Peyer's patch (tissue), 4 donors: ENCODE results near the gene CD81. TPM values are rescaled to one million over a fixed set of nuclear protein-coding genes. Genes with fewer than 3 reads are reported as not detected.
"Not testable (repeated sequence)": the region's sequence is repeated elsewhere in the genome, so short reads cannot be mapped to it uniquely, and the experiment has no call there.

Source experiments
- DNase-seq, 3 donors: peaks; one replicate each; pipeline ENCODE4 v3.0.0-alpha.2; 2017 to 2019
- H3K27ac ChIP-seq, 4 donors: fragments of 200-600 bp; sonication (generic); one replicate each; pipeline ENCODE4 v1.5.1; 2016 to 2019
- H3K27me3 ChIP-seq, 2 donors: fragments of 200-600 bp; sonication (generic); one replicate each; pipeline ENCODE4 v1.5.1; 2019
- H3K36me3 ChIP-seq, 3 donors: fragments of 200-600 bp; sonication (generic); one replicate each; pipeline ENCODE4 v1.5.1; 2016 to 2019
- H3K4me1 ChIP-seq, 4 donors: fragments of 200-600 bp; sonication (generic); one replicate each; pipeline ENCODE4 v1.5.1; 2016 to 2019
- H3K4me3 ChIP-seq, 4 donors: fragments of 200-600 bp; sonication (generic); 1 replicate in 3 of 4; 2 replicates in 1 of 4; pipeline ENCODE4 v1.5.1; 2016 to 2019; ENCODE audit warnings: mild to moderate bottlenecking in 1 of 4
- H3K9me3 ChIP-seq, 4 donors: fragments of 200-600 bp; sonication (generic); one replicate each; pipeline ENCODE4 v1.5.1; 2016 to 2019; ENCODE audit warnings: mild to moderate bottlenecking in 1 of 4
- POLR2A ChIP-seq, 2 donors: fragments of 450-650 bp; IDR thresholded peaks; one replicate each; pipeline ENCODE4 v1.5.1; 2017; ENCODE audit warnings: antibody characterized with exemption in 2 of 2, mild to moderate bottlenecking in 2 of 2, moderate library complexity in 2 of 2
- total RNA-seq, 4 donors: library from RNA; depleted of rRNA; stranded (reverse); fragments of >200 nt; gene quantifications; one replicate each; pipeline ENCODE4 v1.1.0, GENCODE V29; 2016
- TF ChIP-seq, protein P1 (sequence below), 6 experiments: fragments of 450-650 bp in 4 of 6; fragments of 200-600 bp in 2 of 6; sonication (generic) in 1 of 6; IDR thresholded peaks; one replicate each; pipeline ENCODE4 v1.5.1; 2017 to 2019; ENCODE audit warnings: antibody characterized with exemption in 6 of 6, mild to moderate bottlenecking in 3 of 6, moderate library complexity in 1 of 6

Gene CD81
- total RNA-seq, 4 donors from 2014 or later: 49.2 to 124 (median 100) TPM

DNA sequence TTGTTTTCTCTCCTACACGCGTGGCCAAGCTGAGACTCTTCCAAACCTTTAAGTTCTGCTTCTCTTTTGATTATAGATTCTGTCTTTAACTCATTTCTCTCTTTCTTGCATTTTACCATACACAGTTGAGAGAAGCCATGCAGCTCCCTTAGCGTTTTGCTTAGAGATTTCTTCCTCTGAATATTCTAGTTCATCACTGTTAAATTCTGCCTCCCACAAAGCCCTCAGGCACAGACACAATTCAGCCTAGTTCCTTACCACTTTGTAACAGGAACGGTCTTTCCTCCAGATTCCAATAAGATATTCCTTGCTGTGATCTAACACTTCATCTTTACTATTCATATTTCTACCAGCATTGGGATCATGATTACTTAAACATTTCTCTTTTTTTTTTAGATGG is 24.7 kb upstream of the CD81 start:
- no peaks in the 10 kb centered on the region for H3K36me3 ChIP-seq
- no peak overlapping the region for H3K27ac ChIP-seq

DNA sequence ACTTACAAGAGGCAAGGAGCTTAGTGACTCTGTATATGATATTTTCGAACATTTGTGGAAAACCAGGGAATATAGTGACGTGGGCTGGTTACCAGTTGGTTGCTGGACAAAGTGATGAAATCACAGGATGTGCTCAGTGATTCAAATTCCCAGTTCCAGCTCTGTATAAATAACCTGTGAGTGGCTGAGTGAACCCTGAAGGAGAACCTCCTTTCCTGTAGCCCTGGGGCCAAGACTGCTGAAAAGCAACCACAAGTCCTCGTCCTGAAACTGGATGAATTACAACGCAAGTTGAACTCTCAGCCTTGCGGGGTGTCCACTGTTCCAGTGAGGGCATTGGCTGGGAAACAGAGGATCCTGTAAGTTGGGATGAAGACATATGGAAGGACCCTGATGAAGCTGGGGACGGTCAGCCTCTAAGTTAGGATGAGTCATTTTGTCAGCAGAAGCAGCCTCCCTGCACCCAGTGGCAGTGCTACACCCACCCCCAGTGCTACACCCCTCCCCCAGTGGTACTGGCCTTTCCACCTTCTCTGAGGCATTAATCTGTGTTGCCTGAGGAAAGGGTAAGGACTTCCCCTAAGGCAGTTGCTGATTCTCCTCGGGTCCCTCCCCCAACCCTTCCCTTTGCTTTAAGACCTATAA is 22.0 kb upstream of the CD81 start:
- H3K36me3 ChIP-seq: no peaks in the 10 kb centered on the region
- no peaks in the 10 kb centered on the region for H3K27me3 ChIP-seq
- H3K27ac ChIP-seq: no peak overlapping the region
- peak in 1 of 3 donors; percentile 2 for DNase-seq
- no peaks in the 10 kb centered on the region for H3K4me1 ChIP-seq
- H3K9me3 ChIP-seq: no peaks in the 10 kb centered on the region
- no peak for TF ChIP-seq POLR2A (IDR thresholded peaks at IDR 0.05)
- TF ChIP-seq, protein P1, sequence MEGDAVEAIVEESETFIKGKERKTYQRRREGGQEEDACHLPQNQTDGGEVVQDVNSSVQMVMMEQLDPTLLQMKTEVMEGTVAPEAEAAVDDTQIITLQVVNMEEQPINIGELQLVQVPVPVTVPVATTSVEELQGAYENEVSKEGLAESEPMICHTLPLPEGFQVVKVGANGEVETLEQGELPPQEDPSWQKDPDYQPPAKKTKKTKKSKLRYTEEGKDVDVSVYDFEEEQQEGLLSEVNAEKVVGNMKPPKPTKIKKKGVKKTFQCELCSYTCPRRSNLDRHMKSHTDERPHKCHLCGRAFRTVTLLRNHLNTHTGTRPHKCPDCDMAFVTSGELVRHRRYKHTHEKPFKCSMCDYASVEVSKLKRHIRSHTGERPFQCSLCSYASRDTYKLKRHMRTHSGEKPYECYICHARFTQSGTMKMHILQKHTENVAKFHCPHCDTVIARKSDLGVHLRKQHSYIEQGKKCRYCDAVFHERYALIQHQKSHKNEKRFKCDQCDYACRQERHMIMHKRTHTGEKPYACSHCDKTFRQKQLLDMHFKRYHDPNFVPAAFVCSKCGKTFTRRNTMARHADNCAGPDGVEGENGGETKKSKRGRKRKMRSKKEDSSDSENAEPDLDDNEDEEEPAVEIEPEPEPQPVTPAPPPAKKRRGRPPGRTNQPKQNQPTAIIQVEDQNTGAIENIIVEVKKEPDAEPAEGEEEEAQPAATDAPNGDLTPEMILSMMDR (IDR thresholded peaks at IDR 0.05): no peak
- no peak overlapping the region for H3K4me3 ChIP-seq

More for the DNA sequence above, 24.7 kb upstream of the CD81 start:
- Histone ChIP-seq H3K4me1 (no peaks in the 10 kb centered on the region), H3K9me3 (peaks cover 0 to 6% (median 0%) of the 10 kb centered on the region in 4 donors), H3K27me3 (no peaks in the 10 kb centered on the region), H3K4me3 (no peak overlapping the region)
- TF ChIP-seq, protein P1 (IDR thresholded peaks at IDR 0.05): no peak
- no peak for TF ChIP-seq POLR2A (IDR thresholded peaks at IDR 0.05)
- DNase-seq: no peak

DNA sequence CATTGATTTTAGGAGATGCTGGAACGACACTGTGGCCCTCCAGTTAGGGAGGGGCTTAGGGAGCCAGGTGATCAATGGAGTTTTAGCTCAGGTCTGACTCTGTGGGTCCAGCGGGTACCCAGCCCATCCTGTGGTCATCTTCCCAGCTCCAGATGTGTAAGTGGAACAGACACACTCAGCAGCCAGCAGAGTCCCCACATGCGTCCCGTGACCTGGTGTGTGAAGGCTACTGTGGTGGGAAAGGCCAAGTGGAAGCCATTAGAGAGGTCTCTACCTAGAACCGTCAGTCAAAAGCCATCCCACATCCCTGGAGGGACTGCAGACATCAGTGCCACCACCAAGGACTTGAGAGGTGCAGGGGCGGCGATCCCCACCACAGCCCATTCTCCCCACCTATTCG is 19.9 kb upstream of the CD81 start:
- Histone ChIP-seq H3K36me3 (no peaks in the 10 kb centered on the region), H3K4me3 (no peak overlapping the region), H3K4me1 (no peaks in the 10 kb centered on the region), H3K27me3 (no peaks in the 10 kb centered on the region), H3K27ac (no peak overlapping the region), H3K9me3 (no peaks in the 10 kb centered on the region)
- peak in 1 of 3 donors; percentile 13 for DNase-seq
- TF ChIP-seq POLR2A (IDR thresholded peaks at IDR 0.05): no peak
- TF ChIP-seq, protein P1 (IDR thresholded peaks at IDR 0.05): no peak

DNA sequence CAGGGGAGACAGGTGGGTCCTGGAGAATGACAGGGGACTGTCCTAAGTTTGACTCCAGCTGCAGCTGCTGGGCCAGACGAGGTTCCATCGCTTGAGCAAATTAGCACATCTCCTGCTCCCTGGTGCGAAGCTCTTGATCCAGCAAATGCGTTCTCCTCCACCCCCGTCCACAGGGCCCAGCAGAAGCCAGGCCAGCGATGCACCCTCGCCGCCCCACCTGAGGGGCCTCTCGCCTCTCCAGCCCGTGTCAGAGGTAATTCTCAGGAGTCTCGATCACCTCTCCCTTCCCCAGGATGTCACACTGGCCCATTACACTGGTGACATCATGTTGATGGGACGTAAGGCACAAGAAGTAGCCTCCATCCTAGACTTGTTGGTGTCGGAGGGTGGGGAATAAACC is 19.5 kb upstream of the CD81 start:
- DNase-seq: peak in 1 of 3 donors; percentile 17
- H3K27ac ChIP-seq, H3K9me3 ChIP-seq, H3K36me3 ChIP-seq, H3K27me3 ChIP-seq, H3K4me1 ChIP-seq, H3K4me3 ChIP-seq: not testable (repeated sequence)

DNA sequence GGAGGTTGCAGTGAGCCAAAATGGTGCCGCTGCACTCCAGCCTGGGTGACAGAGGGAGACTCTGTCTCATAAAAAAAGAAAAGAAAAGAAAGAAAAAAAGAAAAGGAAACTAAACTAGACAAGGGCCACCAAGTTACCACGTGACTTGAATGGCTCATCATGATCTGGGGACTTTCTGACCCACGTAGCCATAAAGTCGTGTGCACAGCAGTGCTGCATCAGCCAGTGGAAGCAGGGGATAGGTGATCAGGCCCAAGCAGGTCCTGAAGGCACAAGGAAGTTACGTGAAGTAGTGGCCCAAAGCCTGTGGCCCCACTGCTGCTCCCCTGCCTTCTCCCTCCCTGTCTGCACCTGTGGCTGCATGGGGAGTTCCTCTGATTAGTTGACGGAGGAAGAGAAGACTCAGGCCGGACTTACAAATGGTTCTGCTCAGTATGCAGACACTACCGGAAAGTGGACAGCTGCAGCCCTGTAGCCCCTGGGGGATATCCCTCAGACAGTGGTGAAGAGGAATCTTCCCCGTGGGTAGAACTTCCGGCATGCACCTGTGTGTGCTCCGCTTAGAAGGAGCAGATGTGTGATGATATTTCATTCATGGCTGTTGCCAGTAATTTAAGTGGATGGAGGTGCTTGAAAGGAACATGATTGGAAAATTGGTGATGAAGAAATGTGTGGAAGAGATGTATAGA is 18.2 kb upstream of the CD81 start:
- H3K4me3 ChIP-seq: no peak overlapping the region
- TF ChIP-seq, protein P1 (IDR thresholded peaks at IDR 0.05): no peak
- no peak for TF ChIP-seq POLR2A (IDR thresholded peaks at IDR 0.05)
- DNase-seq: peak in 2 of 3 donors; percentile 17 to 37
- H3K27me3 ChIP-seq: no peaks in the 10 kb centered on the region
- H3K36me3 ChIP-seq: no peaks in the 10 kb centered on the region
- H3K4me1 ChIP-seq: no peaks in the 10 kb centered on the region
- no peak overlapping the region for H3K27ac ChIP-seq
- H3K9me3 ChIP-seq: no peaks in the 10 kb centered on the region

DNA sequence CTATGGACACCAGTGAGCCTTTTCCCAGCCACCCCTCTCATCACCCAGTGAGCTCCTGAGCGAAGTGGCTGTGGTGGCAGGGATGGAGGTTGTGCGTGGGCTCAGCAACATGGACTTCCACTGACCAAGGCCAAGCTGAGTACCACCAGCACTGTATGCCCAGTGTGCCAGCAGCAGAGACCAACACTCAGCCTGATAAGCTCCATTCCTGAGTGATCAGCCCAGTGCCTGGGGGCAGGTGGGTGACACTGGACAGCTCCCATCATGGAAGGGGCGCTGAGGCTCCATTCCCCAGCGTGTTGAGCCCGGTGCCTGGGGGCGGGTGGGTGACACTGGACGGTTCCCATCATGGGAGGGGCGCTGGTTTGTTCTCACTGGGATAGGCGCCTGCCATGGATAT is 17.6 kb upstream of the CD81 start:
- H3K4me1 ChIP-seq: no peaks in the 10 kb centered on the region
- no peaks in the 10 kb centered on the region for H3K36me3 ChIP-seq
- H3K27ac ChIP-seq: no peak overlapping the region
- H3K9me3 ChIP-seq: no peaks in the 10 kb centered on the region
- TF ChIP-seq POLR2A (IDR thresholded peaks at IDR 0.05): no peak
- TF ChIP-seq, protein P1 (IDR thresholded peaks at IDR 0.05): no peak
- DNase-seq: peak in 1 of 3 donors; percentile 18
- no peak overlapping the region for H3K4me3 ChIP-seq
- H3K27me3 ChIP-seq: no peaks in the 10 kb centered on the region
